ENCODE data around the gene COLGALT1. TPM values are rescaled to one million over a fixed set of nuclear protein-coding genes. Genes with fewer than 3 reads are reported as not detected.

Gene COLGALT1
- total and polyA plus RNA-seq, 9 of the 15 experiments (the other 6 are each of a cell fraction or from before 2014, with no cell fraction given) = 4.9 to 119 (median 82.6) TPM

- no peak for TF ChIP-seq MITF (IDR thresholded peaks at IDR 0.05)
- TF ChIP-seq NCOA1 (IDR thresholded peaks at IDR 0.05; ENCODE audit: low read depth) = 0 out of 2 replicates have a peak, but pooled peaks have one; percentile 41
- no peak for TF ChIP-seq ZNF512 (tag; IDR thresholded peaks at IDR 0.05)
- TF ChIP-seq CBX1 (IDR thresholded peaks at IDR 0.05; ENCODE audit: low read depth) = peak; percentile 75
- no peak for TF ChIP-seq PBX2 (CRISPR knock-in tag; IDR thresholded peaks at IDR 0.05; ENCODE audit: low read depth)
- TF ChIP-seq PBX2 (tag; conservative IDR thresholded peaks at IDR 0.05; ENCODE audit: low read depth) = no peak
- 0 out of 2 replicates have a peak, but pooled peaks have one; percentile 26 for TF ChIP-seq CC2D1A (IDR thresholded peaks at IDR 0.05)
- TF ChIP-seq HDAC1 (IDR thresholded peaks at IDR 0.05) = peak in 1 of 2 experiments; percentile 51; a peak in 1 of 4 replicates
- TF ChIP-seq ZSCAN32 (CRISPR knock-in tag; IDR thresholded peaks at IDR 0.05) = no peak
- TF ChIP-seq TOE1 (IDR thresholded peaks at IDR 0.05; ENCODE audit: borderline replicate concordance) = peak; percentile 93
- no peak for TF ChIP-seq TOE1 (CRISPR knock-in tag; IDR thresholded peaks at IDR 0.05; ENCODE audit: borderline replicate concordance, low read depth)
- TF ChIP-seq E2F6 (IDR thresholded peaks at IDR 0.05; ENCODE audit: borderline replicate concordance in 1 of 2, extremely low read depth in 1 of 2, insufficient read depth in 1 of 2, insufficient read length in 1 of 2, low read depth in 1 of 2, low read length in 1 of 2, poor library complexity in 1 of 2, severe bottlenecking in 1 of 2) = peak in 1 of 2 experiments; percentile 43
Measured at GRCh38 chr19:17554968-17555479, 425 bp upstream of the COLGALT1 start (continued).

Measured in K562 (cell line).